Esophagus muscularis mucosa (tissue), 4 donors: ENCODE results near the gene RRAD. TPM values are rescaled to one million over a fixed set of nuclear protein-coding genes. Genes with fewer than 3 reads are reported as not detected.
A peak's percentile ranks its signal among the peaks of the same experiment; 100 is the strongest.

Source experiments
- DNase-seq: peaks from one replicate; pipeline ENCODE4 v3.0.0-alpha.2; 2017; ENCODE audit errors: extremely low spot score
- H3K27ac ChIP-seq, 4 donors: fragments of 200-600 bp; sonication (generic); replicated peaks in 1 of 4; 1 replicate in 3 of 4; 2 replicates in 1 of 4; pipeline ENCODE4 v1.5.1; 2016 to 2019; ENCODE audit warnings: mild to moderate bottlenecking in 1 of 4
- H3K27me3 ChIP-seq, 4 donors: fragments of 200-600 bp; sonication (generic); one replicate each; pipeline versions ENCODE4 v1.5.1 to v1.6.0; 2016 to 2019
- H3K36me3 ChIP-seq, 4 donors: fragments of 200-600 bp; sonication (generic); one replicate each; pipeline ENCODE4 v1.5.1; 2016 to 2019
- H3K4me1 ChIP-seq, 4 donors: fragments of 200-600 bp; sonication (generic); one replicate each; pipeline ENCODE4 v1.5.1; 2016 to 2019
- H3K4me3 ChIP-seq, 4 donors: fragments of 200-600 bp; sonication (generic); 1 replicate in 2 of 4; 2 replicates in 2 of 4; pipeline ENCODE4 v1.5.1; 2016 to 2019; ENCODE audit warnings: mild to moderate bottlenecking in 4 of 4, moderate library complexity in 1 of 4
- H3K9me3 ChIP-seq, 4 donors: fragments of 200-600 bp; sonication (generic); 1 replicate in 3 of 4; 2 replicates in 1 of 4; pipeline ENCODE4 v1.5.1; 2016 to 2019
- EP300 ChIP-seq: sonication (generic); formaldehyde crosslinking; IDR thresholded peaks from one replicate; pipeline ENCODE4 v1.6.1; 2017; ENCODE audit warnings: antibody characterized with exemption
- POLR2A ChIP-seq: fragments of 450-650 bp; IDR thresholded peaks from one replicate; pipeline ENCODE4 v1.6.1; 2017; ENCODE audit warnings: antibody characterized with exemption, moderate library complexity, mild to moderate bottlenecking, low read depth
- POLR2AphosphoS5 ChIP-seq, 2 donors: sonication (generic); formaldehyde crosslinking; IDR thresholded peaks; one replicate each; pipeline ENCODE4 v1.6.1; 2017; ENCODE audit warnings: antibody characterized with exemption in 2 of 2
- WGBS: methylation state at CpG from one replicate; pipeline ENCODE4 v1.1.5; 2018; 5-methylcytosine and 5-hydroxymethylcytosine counted together
- intact Hi-C: fragments of 100-400 bp; cut with DNase I; formaldehyde crosslinking; loops from one replicate; pipeline ENCODE4 v1.15.1; 2023
- total RNA-seq, 4 donors: library from RNA; depleted of rRNA; stranded (reverse); fragments of >200 nt; gene quantifications; one replicate each; pipeline versions ENCODE4 v1.1.0 to v1.2.1, GENCODE V29; 2016
- TF ChIP-seq, protein P1 (sequence below), 3 experiments: fragments of 200-600 bp in 2 of 3; fragments of 450-650 bp in 1 of 3; sonication (generic) in 2 of 3; IDR thresholded peaks; one replicate each; pipeline ENCODE4 v1.5.1; 2017 to 2019; ENCODE audit warnings: antibody characterized with exemption in 3 of 3, mild to moderate bottlenecking in 2 of 3, moderate library complexity in 1 of 3

The RRAD gene
- total RNA-seq, 4 donors from 2014 or later = 36.4 to 64.9 (median 55.4) TPM

DNA sequence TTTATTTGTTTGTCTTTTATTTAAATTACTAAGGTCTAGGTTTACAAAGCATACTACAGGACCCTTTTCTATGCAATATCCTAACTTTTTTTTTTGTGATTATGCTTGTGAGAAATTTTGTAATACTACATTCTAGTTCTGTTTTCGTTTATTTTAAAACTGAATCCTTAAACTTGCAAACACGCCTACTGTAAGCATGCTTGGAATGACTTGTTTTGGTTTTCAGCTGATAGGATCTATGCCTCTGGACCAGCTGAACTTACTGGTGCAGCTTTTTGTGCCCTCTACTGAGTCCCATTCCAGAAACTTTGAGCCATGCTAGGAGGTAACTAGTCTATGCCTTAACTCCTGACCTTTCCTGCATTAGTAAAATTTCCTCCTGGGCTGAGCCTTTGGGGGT, 39.0 kb downstream of the RRAD start:
- TF ChIP-seq POLR2A = no peak
- 65% methylated on average over 2 of the region's 2 CpGs for WGBS

DNA sequence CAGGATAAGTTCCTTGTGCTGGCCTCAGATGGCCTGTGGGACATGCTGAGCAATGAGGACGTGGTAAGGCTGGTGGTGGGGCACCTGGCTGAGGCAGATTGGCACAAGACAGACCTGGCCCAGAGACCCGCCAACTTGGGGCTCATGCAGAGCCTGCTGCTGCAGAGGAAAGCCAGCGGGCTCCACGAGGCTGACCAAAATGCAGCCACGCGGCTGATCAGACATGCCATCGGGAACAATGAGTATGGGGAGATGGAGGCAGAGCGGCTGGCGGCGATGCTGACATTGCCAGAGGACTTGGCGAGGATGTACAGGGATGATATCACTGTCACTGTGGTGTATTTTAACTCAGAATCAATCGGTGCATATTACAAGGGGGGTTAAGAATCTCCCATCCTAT, 39.8 kb downstream of the RRAD start:
- Histone ChIP-seq H3K4me1 (peaks cover 10 to 15% (median 11%) of the 10 kb centered on the region in 4 donors), H3K4me3 (no peak overlapping the region), H3K27me3 (no peaks in the 10 kb centered on the region), H3K9me3 (no peaks in the 10 kb centered on the region), H3K27ac (no peak overlapping the region), H3K36me3 (peaks cover 12 to 46% (median 22%) of the 10 kb centered on the region in 4 donors)
- DNase-seq = no peak
- TF ChIP-seq POLR2A (no peak), POLR2AphosphoS5 (IDR thresholded peaks at IDR 0.05) (no peak), EP300 (no peak)
- TF ChIP-seq, protein P1, sequence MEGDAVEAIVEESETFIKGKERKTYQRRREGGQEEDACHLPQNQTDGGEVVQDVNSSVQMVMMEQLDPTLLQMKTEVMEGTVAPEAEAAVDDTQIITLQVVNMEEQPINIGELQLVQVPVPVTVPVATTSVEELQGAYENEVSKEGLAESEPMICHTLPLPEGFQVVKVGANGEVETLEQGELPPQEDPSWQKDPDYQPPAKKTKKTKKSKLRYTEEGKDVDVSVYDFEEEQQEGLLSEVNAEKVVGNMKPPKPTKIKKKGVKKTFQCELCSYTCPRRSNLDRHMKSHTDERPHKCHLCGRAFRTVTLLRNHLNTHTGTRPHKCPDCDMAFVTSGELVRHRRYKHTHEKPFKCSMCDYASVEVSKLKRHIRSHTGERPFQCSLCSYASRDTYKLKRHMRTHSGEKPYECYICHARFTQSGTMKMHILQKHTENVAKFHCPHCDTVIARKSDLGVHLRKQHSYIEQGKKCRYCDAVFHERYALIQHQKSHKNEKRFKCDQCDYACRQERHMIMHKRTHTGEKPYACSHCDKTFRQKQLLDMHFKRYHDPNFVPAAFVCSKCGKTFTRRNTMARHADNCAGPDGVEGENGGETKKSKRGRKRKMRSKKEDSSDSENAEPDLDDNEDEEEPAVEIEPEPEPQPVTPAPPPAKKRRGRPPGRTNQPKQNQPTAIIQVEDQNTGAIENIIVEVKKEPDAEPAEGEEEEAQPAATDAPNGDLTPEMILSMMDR (IDR thresholded peaks at IDR 0.05) = no peak
- WGBS = 91% methylated on average over 10 of the region's 12 CpGs
- intact Hi-C loops = no loop called here

More for the DNA sequence above, 39.0 kb downstream of the RRAD start:
- H3K9me3 ChIP-seq = no peaks in the 10 kb centered on the region
- DNase-seq = no peak
- no peak overlapping the region for H3K27ac ChIP-seq
- peaks cover 3 to 9% (median 4%) of the 10 kb centered on the region in 4 donors for H3K4me1 ChIP-seq
- H3K4me3 ChIP-seq = no peak overlapping the region
- H3K36me3 ChIP-seq = peaks cover 12 to 46% (median 22%) of the 10 kb centered on the region in 4 donors
- intact Hi-C loops = no loop called here
- no peaks in the 10 kb centered on the region for H3K27me3 ChIP-seq

DNA sequence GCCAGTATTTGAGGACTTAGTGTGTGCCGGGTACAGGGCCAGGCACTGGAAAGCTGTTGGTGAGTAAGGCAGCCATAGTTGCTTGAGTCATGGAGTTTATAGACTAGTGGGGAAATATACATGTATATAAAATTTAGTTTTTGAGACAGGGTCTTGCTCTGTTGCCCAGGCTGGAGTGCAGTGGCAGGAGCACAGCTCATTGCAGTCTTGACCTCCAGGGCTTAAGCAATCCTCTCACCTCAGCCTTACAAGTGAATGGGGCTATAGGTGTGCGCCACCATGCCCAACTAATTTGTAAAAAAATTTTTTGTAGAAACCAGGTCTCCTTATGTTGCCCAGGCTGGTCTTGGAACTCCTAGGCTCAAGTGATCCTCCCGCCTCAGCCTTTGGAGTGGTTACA, 42.6 kb downstream of the RRAD start:
- Histone ChIP-seq H3K36me3 (peaks cover 12 to 46% (median 22%) of the 10 kb centered on the region in 4 donors), H3K27ac (no peak overlapping the region), H3K4me1 (peaks cover 15 to 21% (median 18%) of the 10 kb centered on the region in 4 donors), H3K4me3 (no peak overlapping the region), H3K9me3 (no peaks in the 10 kb centered on the region), H3K27me3 (no peaks in the 10 kb centered on the region)
- DNase-seq = no peak
- 91% methylated on average over 3 of the region's 3 CpGs for WGBS
- intact Hi-C loops = no loop called here
- no peak for TF ChIP-seq EP300
- TF ChIP-seq, protein P1 (IDR thresholded peaks at IDR 0.05) = no peak
- no peak for TF ChIP-seq POLR2AphosphoS5 (IDR thresholded peaks at IDR 0.05)
- no peak for TF ChIP-seq POLR2A

- H3K27ac ChIP-seq = no peak overlapping the region
- H3K36me3 ChIP-seq = peaks cover 12 to 43% (median 22%) of the 10 kb centered on the region in 4 donors
- DNase-seq = no peak
- peaks cover 15 to 21% (median 18%) of the 10 kb centered on the region in 4 donors for H3K4me1 ChIP-seq
- H3K9me3 ChIP-seq = no peaks in the 10 kb centered on the region
- no peak overlapping the region for H3K4me3 ChIP-seq
- WGBS = 86% methylated on average over 8 of the region's 8 CpGs
- H3K27me3 ChIP-seq = no peaks in the 10 kb centered on the region
- TF ChIP-seq POLR2A = no peak
- TF ChIP-seq, protein P1 (IDR thresholded peaks at IDR 0.05) = no peak
- no peak for TF ChIP-seq POLR2AphosphoS5 (IDR thresholded peaks at IDR 0.05)
- no peak for TF ChIP-seq EP300
- intact Hi-C loops = no loop called here
Observed at GRCh38 chr16:66881964-66882508, 43.3 kb downstream of the RRAD start.

DNA sequence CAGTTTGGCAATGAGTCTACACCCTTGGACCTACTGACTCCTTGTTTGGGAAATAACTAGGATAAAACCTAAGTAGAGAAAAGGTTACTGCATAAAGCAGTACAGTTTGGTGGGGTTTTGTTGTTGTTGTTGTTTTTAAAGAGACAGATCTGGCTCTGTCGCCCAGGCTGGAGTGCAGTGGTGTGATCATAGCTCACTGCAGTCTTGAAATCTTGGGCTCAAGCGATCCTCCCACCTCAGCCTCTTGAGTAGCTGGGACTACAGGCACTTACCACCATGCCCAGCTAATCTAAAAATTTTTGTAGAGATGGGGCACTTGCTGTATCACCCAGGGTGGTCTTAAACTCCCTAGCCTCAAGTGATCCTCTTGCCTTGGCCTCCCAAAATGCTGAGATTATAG, 43.8 kb downstream of the RRAD start:
- intact Hi-C loops = no loop called here
- H3K36me3 ChIP-seq = peaks cover 12 to 38% (median 20%) of the 10 kb centered on the region in 4 donors
- peak overlapping the region in 3 of 4 donors; percentile 13 to 84 (median 80) for H3K4me3 ChIP-seq
- peaks cover 15 to 21% (median 18%) of the 10 kb centered on the region in 4 donors for H3K4me1 ChIP-seq
- no peak for DNase-seq
- no peaks in the 10 kb centered on the region for H3K27me3 ChIP-seq
- H3K9me3 ChIP-seq = no peaks in the 10 kb centered on the region
- WGBS = 88% methylated on average over 2 of the region's 2 CpGs
- TF ChIP-seq EP300 (no peak), POLR2A (no peak), POLR2AphosphoS5 (IDR thresholded peaks at IDR 0.05) (no peak)
- TF ChIP-seq, protein P1 (IDR thresholded peaks at IDR 0.05) = no peak
- H3K27ac ChIP-seq = peak overlapping the region in 3 of 4 donors; percentile 72 to 79 (median 73)
